DLD1 (cell line): ENCODE measurements around the gene SLC25A4.

ENCODE experiments used
- in situ Hi-C: cut with HindIII; loops from 2 replicates; pipeline ENCODE4 v1.10.0; 2017; ENCODE audit warnings: low sequenced_read_pairs

Gene SLC25A4

DNA sequence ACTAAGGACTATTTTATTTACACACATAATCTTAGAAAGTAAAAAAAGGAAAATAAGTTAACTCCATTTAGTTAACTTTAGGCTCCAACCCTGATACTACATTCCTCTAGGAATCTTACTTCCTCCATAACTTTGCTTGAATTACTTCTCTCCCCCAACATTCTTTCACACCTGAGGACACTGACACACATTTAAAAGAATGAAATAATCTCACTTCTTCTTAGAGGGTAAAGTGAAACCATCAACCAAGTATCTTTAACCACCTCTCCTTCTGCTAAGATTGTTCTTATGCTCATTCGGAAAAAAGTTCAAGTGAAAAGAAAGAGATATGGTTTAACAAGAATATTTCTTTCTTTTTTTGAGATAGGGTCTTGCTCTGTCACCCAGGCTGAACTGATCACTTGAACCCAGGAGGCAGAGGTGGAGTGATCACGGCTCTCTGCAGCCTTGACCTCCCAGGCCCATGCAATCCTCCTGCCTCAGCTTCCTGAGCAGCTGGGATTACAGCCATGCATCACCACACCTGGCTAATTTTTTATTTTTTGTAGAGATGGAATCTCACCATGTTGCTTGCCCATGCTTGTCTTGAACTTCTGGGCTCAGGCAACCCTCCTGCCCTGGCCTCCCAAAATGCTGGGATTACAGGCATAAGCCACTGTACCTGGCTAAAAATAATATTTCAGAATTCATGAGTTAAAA is 28.5 kb downstream of the SLC25A4 start:
- in situ Hi-C loops: no loop called here

DNA sequence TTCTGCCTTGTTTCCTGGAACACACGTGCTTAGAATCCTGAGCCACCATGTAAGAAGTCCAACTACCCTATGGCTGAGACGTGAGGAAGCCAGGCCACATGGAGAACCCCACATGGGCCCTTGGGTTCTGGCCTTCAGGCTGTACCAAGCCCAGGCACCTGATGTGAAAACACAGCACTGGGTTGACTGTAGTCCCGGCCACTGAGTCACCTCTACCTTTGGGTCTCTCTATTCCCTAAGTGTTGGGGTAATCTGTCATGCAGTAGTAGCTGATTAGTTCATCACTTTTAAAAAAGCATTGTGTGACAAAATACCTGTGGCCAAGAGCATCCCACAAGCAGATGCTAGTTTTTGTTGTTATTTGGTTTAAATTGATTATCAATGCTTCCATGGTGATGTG is 36.4 kb downstream of the SLC25A4 start:
- in situ Hi-C loops: loop anchor here (25.0 kb wide), 1 partner anchor 208 kb away; the partner anchor contains the start of genes ANKRD37 and LRP2BP

DNA sequence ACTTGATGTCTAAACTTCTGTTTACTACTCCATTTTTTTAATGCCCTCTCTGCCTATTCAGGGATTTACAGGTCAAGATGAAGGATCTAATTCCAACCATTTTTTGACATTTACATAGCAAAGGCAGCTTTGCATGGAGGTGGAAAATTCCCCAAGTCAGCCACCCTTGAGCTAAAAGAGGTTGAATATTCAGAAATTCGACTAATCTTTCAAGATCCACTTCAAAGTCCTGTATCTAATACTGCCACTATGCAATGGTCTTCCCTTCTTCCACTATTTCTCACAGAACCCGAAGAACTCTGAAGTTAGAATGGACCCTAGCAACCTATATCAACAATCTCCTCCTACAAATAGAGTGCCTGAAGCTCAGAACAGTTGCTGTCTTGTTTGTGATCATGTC is 39.2 kb downstream of the SLC25A4 start:
- in situ Hi-C loops: loop anchor here (25.0 kb wide), 1 partner anchor 205 kb away; the partner anchor contains the start of genes ANKRD37 and LRP2BP

DNA sequence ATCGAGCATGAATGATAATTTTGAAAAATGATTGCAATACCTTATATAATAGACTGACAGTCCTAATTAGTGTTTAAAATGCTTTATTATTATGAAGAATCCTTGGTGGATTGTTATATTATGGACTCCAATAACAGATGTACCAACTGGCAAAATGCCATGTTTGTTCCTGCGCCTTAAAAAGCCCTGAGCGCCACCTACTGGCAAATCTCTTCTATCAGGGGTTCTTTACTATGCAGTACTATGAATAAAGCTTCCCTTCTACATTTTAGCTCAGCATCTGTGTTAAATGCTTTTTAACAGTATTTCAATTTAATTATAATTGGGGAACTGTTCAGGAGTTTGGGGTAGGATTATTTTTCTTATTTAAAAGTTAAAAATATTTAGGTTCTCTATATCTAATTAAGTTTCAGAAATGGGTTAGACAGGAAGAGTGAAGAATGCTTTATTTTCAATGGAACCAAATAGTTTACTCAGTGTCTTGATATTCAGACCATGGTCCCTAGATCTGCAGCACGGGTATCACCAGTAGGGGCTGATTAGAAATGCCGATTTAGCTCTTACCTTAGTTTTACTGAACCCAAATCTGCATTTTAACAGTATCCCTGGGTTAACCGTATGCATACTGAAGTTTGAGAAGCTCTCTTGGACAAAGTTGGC is 40.7 kb downstream of the SLC25A4 start:
- in situ Hi-C loops: loop anchor here (25.0 kb wide), 1 partner anchor 204 kb away; the partner anchor contains the start of genes ANKRD37 and LRP2BP

DNA sequence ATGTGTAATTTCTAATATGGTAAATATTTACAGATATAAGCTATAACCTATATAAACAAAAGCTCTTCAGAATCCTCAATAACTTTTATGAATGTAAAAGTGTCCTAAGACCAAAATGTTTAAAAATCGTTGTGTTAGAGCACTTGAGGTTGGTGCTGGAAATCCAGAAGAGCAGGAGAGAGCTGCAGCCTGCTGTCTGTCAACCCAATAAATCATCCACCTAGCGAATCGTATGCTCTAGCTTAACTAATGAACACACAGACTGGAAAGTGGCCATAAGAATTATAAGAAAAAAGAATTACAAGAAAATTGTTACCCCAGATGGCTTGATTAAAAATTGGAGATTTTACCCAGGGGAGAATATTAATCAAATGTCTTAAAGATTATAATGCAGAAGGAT is 43.7 kb downstream of the SLC25A4 start:
- in situ Hi-C loops: loop anchor here (25.0 kb wide), 1 partner anchor 201 kb away; the partner anchor contains the start of genes ANKRD37 and LRP2BP

DNA sequence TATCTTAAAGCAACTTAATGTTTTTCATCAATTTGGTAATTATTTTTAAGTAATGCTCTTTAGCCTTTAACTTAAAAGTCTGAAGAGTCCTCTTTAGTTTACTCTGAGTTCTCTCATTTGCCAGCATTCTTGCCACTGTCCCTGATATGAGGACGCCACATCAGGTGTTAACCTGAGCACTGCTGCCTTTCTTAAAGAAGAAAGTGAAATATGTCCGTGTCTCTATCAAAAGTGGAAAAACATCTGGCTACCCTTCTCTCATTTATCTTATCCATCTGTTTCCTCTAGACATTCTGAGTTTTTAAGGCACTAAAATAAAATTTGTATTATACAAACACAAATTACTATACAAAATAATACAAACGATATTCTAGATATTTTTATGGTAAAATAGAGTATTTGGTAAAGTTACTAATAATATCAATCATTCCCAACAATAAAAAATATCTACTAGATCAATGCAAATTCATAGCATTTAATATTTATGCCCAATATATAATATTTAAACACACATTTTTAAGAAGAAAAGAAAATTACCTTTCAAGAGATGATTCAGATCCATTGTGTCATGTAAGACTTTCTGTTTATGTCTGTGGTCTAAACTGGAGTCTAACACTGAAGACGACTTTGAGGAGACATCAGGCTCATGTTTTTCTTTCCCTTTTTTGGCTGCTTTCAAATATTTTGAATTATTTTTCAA is 46.7 kb downstream of the SLC25A4 start:
- in situ Hi-C loops: loop anchor here (25.0 kb wide), 1 partner anchor 198 kb away; the partner anchor contains the start of genes ANKRD37 and LRP2BP

DNA sequence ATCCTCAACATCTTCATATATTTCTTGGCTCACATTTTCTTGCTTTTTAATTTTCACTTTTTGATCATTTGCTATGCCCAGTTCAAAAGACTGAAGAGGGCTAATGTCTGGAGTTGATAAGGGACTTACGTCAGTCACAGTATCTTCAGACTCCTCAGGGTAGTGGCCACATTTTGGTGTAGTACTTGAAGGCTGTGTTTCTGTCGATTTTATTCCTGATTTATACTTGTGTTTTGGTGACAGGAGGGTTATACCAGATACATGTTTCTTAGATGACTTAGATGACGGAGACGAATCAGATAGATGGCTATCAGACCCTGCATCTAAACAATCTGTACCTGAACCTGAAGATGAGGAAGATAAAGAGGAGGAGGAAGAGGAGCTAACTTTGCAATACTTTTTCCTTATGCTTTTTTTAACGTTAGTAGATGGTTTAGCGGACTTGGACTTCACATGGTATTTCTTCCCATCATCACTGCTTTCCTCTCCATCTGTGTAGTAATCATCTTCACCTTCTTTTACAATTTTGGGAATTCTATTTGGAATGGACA is 47.3 kb downstream of the SLC25A4 start:
- in situ Hi-C loops: loop anchor here (25.0 kb wide), 1 partner anchor 197 kb away; the partner anchor contains the start of genes ANKRD37 and LRP2BP

DNA sequence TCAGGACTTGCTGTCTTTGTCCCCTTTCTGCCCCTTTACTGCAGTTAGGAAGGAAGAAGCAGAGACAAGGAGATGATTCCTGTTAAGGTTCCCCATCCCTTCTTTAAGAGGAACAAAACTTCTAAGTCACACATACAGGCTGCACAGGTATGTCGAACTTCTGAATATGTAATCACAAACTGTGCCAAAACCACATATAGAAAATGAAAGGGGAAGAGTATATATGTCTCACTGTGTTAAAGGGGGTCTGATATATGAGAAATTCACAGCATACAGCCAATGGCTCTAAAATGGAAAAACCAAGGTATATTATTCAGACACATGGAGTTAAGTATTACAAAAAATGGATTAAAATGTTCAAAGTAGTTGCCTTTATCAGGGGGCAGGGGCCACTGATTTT is 49.0 kb downstream of the SLC25A4 start:
- in situ Hi-C loops: loop anchor here (25.0 kb wide), 1 partner anchor 195 kb away; the partner anchor contains the start of genes ANKRD37 and LRP2BP

DNA sequence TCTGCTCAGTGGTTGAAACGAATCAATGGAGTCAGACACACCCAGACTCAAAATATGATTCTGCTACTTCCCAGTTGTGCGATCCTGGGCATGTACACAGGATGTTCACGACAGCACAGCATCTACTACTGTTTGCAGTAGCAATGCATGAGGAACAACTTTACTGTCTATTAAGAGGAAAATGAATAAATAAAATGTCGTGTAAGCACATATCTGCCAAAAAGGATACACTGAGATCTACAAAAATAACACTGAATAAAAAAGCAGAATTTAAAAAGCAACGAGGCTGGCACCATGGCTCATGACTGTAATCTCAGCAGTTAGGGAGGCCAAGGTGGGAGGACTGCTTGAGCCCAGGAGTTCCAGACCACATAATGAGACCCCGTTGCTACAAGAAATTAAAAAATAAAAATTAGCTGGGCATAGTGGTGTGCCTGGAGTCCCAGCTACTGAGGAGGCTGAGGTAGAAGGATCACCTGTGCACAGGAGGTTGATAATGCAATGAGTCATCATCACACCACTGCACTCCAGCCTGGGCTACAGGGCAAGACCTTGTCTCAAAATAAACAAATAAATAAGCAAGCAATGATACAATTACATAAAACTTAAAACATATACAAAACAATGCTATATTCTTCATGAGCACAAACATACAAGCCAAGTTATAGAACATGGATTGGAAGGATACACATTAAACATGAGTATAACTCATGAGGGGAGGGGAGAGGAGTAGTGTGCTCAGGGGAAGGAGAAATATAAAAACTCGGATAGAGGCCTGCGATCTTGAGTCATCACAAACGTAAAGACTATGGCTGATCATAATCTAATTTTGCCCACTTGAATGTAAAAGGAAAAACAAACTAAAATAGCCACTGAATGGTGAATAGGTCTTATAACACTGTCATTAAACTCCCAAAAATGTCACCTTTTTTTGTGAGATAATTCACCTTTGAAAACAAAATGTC is 52.1 kb downstream of the SLC25A4 start:
- in situ Hi-C loops: loop anchor here (25.0 kb wide), 1 partner anchor 192 kb away; the partner anchor contains the start of genes ANKRD37 and LRP2BP

DNA sequence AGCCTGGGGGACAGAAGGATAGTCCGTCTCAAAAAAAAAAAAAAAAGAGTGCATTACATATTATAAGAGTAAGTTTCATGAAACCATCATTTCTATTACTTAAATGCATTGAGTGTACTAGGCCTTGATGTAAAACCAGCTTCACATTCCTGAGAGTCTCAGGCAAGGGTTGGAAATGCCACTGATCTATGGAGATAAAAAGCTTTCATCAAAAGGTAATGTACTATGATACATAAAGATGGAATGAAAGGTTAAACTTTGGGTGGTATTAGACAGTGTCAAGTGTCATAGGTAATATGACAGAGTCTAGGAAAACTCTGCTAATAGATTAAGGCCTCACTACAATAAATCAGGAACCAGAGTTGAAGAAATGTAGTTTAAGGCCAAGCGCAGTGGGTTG is 53.4 kb downstream of the SLC25A4 start:
- in situ Hi-C loops: loop anchor here (25.0 kb wide), 1 partner anchor 191 kb away; the partner anchor contains the start of genes ANKRD37 and LRP2BP

DNA sequence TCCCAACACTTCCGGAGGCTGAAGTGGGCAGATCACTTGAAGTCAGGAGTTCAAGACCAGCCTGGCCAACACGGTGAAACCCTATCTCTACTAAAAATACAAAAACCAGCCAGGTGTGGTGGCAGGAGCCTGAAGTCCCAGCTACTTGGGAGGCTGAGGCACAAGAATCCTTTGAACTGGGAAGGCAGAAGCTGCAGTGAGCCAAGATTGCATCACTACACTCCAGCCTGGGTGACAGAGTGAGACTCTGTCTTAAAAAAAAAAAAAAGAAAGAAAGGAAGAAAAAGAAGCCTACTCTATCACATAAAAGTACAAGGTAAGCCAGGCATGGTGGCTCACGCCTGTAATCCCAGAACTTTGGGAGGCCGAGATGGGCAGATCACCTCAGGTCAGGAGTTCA is 55.1 kb downstream of the SLC25A4 start:
- in situ Hi-C loops: loop anchor here (25.0 kb wide), 1 partner anchor 189 kb away; the partner anchor contains the start of genes ANKRD37 and LRP2BP
